H1 (cell line): ENCODE measurements around the gene FAM120A. TPM values are rescaled to one million over a fixed set of nuclear protein-coding genes. Genes with fewer than 3 reads are reported as not detected.

Experiments
- CTCF ChIA-PET: fragments of 300-600 bp; sonication (Branson Sonifier 250); formaldehyde crosslinking; loops from one replicate; lab custom pipeline; 2021; ENCODE audit not compliant: partially characterized antibody; lab: Charles Lee
- POLR2A ChIA-PET: fragments of 300-600 bp; sonication (Branson Sonifier 250); formaldehyde crosslinking; loops from one replicate; lab custom pipeline; 2021; ENCODE audit warnings: inconsistent platforms; ENCODE audit not compliant: partially characterized antibody; lab: Charles Lee
- DNase-seq, 2 experiments: peaks; one replicate each; pipeline versions ENCODE4 v3.0.0 to v3.0.0-alpha.2; 2010 to 2022; ENCODE audit warnings: low spot score in 2 of 2, low read depth in 1 of 2, mixed read lengths in 1 of 2
- FAIRE-seq: peaks from 2 replicates; lab custom pipeline; 2011; peaks lifted over from hg19 to GRCh38; lab: Jason Lieb, UNC
- H2AFZ ChIP-seq: 2 replicates; pipeline ENCODE4 v1.8.1; 2012; ENCODE audit warnings: low read length, inconsistent platforms
- H2AK5ac ChIP-seq: 2 replicates; pipeline ENCODE4 v1.6.1; 2013; ENCODE audit warnings: low read depth, low read length
- H2BK120ac ChIP-seq: replicated peaks from 2 replicates; pipeline ENCODE3; 2013; ENCODE audit warnings: low read depth, low read length, inconsistent platforms
- H2BK12ac ChIP-seq: 2 replicates; pipeline ENCODE4 v1.6.1; 2013; ENCODE audit warnings: low read depth, low read length
- H2BK15ac ChIP-seq: 2 replicates; pipeline ENCODE4 v1.6.1; 2013; ENCODE audit warnings: low read length
- H2BK20ac ChIP-seq: 2 replicates; pipeline ENCODE4 v1.6.1; 2013; ENCODE audit warnings: low read length
- H2BK5ac ChIP-seq: 2 replicates; pipeline ENCODE4 v1.6.1; 2013; ENCODE audit warnings: low read depth, low read length
- H3K14ac ChIP-seq: 2 replicates; pipeline ENCODE4 v1.6.1; 2013; ENCODE audit warnings: inconsistent platforms; ENCODE audit not compliant: insufficient read length
- H3K18ac ChIP-seq: 2 replicates; pipeline ENCODE4 v1.6.1; 2013; ENCODE audit warnings: low read length; ENCODE audit errors: extremely low read depth
- H3K23ac ChIP-seq: 2 replicates; pipeline ENCODE4 v1.6.1; 2013; ENCODE audit warnings: inconsistent platforms; ENCODE audit not compliant: insufficient read length
- H3K23me2 ChIP-seq: 2 replicates; pipeline ENCODE4 v1.6.1; 2013; ENCODE audit warnings: low read depth, low read length
- H3K27ac ChIP-seq: 2 replicates; pipeline ENCODE4 v1.6.1; 2011; ENCODE audit warnings: low read depth, low read length, inconsistent platforms
- H3K27me3 ChIP-seq, 4 experiments: replicated peaks in 1 of 4; 1 replicate in 1 of 4; 2 replicates in 3 of 4; pipeline versions ENCODE4 v1.6.1 to v1.8.1; 2011 to 2013; ENCODE audit warnings: low read length in 3 of 4, mild to moderate bottlenecking in 3 of 4, inconsistent platforms in 2 of 4, mixed read lengths in 2 of 4, moderate library complexity in 1 of 4; ENCODE audit not compliant: control insufficient read depth in 3 of 4, insufficient read depth in 3 of 4; ENCODE audit errors: extremely low read depth in 1 of 4
- H3K36me3 ChIP-seq, 4 experiments: 2 replicates each; pipeline versions ENCODE4 v1.6.1 to v1.8.1; 2011 to 2013; ENCODE audit warnings: mild to moderate bottlenecking in 4 of 4, low read length in 3 of 4, moderate library complexity in 2 of 4, control low read depth in 1 of 4, inconsistent platforms in 1 of 4; ENCODE audit not compliant: insufficient read depth in 4 of 4, control insufficient read depth in 2 of 4
- H3K4ac ChIP-seq: replicated peaks from 2 replicates; pipeline ENCODE3; 2013; ENCODE audit warnings: low read length, low read depth, mixed read lengths, inconsistent platforms; ENCODE audit not compliant: insufficient read length
- H3K4me1 ChIP-seq, 4 experiments: replicated peaks in 1 of 4; 1 replicate in 1 of 4; 2 replicates in 3 of 4; pipeline versions ENCODE4 v1.6.1 to v1.8.1; 2011 to 2013; ENCODE audit warnings: low read length in 3 of 4, inconsistent platforms in 2 of 4, mixed read lengths in 1 of 4; ENCODE audit not compliant: insufficient read depth in 4 of 4, control insufficient read depth in 3 of 4
- H3K4me2 ChIP-seq, 2 experiments: 2 replicates each; pipeline versions ENCODE4 v1.6.1 to v1.8.1; 2011 to 2013; ENCODE audit warnings: low read depth in 2 of 2, low read length in 2 of 2, control low read depth in 1 of 2, inconsistent platforms in 1 of 2, mild to moderate bottlenecking in 1 of 2; ENCODE audit not compliant: insufficient read depth in 1 of 2
- H3K4me3 ChIP-seq, 4 experiments: fragments of 200-600, 300-600 bp in 1 of 4; sonication (generic), shearing (Covaris generic), sonication (Bioruptor Twin) in 1 of 4; 2 replicates each; pipeline versions ENCODE4 v1.5.1 to v1.8.1; 2011 to 2016; ENCODE audit warnings: low read length in 4 of 4, low read depth in 3 of 4, control low read depth in 2 of 4, inconsistent platforms in 2 of 4, mild to moderate bottlenecking in 2 of 4, mixed read lengths in 1 of 4, moderate library complexity in 1 of 4; ENCODE audit not compliant: insufficient read depth in 2 of 4; ENCODE audit errors: extremely low read depth in 1 of 4
- H3K56ac ChIP-seq: replicated peaks from 2 replicates; pipeline ENCODE3; 2013; ENCODE audit warnings: low read depth, mild to moderate bottlenecking, mixed read lengths, low read length, inconsistent platforms; ENCODE audit not compliant: insufficient read length
- H3K79me1 ChIP-seq: 2 replicates; pipeline ENCODE4 v1.6.1; 2013; ENCODE audit warnings: low read depth, low read length, control low read depth
- H3K79me2 ChIP-seq, 2 experiments: 2 replicates each; pipeline versions ENCODE4 v1.6.1 to v1.8.1; 2012 to 2013; ENCODE audit warnings: low read length in 2 of 2, mild to moderate bottlenecking in 2 of 2, inconsistent platforms in 1 of 2; ENCODE audit not compliant: insufficient read depth in 2 of 2, control insufficient read depth in 1 of 2
- H3K9ac ChIP-seq, 4 experiments: replicated peaks in 1 of 4; 1 replicate in 1 of 4; 2 replicates in 3 of 4; pipeline versions ENCODE4 v1.6.1 to v1.8.1; 2011 to 2013; ENCODE audit warnings: low read depth in 3 of 4, low read length in 3 of 4, control low read depth in 2 of 4, mild to moderate bottlenecking in 2 of 4, moderate library complexity in 2 of 4, inconsistent platforms in 1 of 4; ENCODE audit errors: extremely low read depth in 1 of 4
- H3K9me3 ChIP-seq, 2 experiments: 2 replicates each; pipeline versions ENCODE4 v1.6.1 to v1.8.1; 2012 to 2013; ENCODE audit warnings: mild to moderate bottlenecking in 2 of 2, moderate library complexity in 2 of 2, control low read depth in 1 of 2, inconsistent platforms in 1 of 2, low read depth in 1 of 2, low read length in 1 of 2, mixed read lengths in 1 of 2; ENCODE audit not compliant: insufficient read depth in 2 of 2
- H4K20me1 ChIP-seq, 2 experiments: replicated peaks in 1 of 2; 2 replicates each; pipeline versions ENCODE3 to v1.8.1; 2011 to 2013; ENCODE audit warnings: inconsistent platforms in 2 of 2, low read length in 2 of 2, mild to moderate bottlenecking in 1 of 2; ENCODE audit not compliant: insufficient read depth in 2 of 2, control insufficient read depth in 1 of 2
- H4K5ac ChIP-seq: 2 replicates; pipeline ENCODE4 v1.6.1; 2013; ENCODE audit warnings: low read length, low read depth, mixed read lengths, inconsistent platforms; ENCODE audit not compliant: insufficient read length
- H4K8ac ChIP-seq: 2 replicates; pipeline ENCODE4 v1.8.0; 2013; ENCODE audit warnings: mild to moderate bottlenecking, moderate library complexity, low read length, inconsistent platforms; ENCODE audit not compliant: insufficient read depth; ENCODE audit errors: extremely low read depth
- H4K91ac ChIP-seq: replicated peaks from 2 replicates; pipeline ENCODE3; 2013; ENCODE audit warnings: low read length, mixed read lengths, inconsistent platforms; ENCODE audit not compliant: insufficient read length
- BACH1 ChIP-seq: IDR thresholded peaks from 2 replicates; pipeline ENCODE4 v1.6.1; 2012; ENCODE audit warnings: low read length, improper control_type of control experiment
- BCL11A ChIP-seq, 2 experiments: IDR thresholded peaks; one replicate each; pipeline ENCODE4 v1.6.1; 2011; ENCODE audit warnings: low read depth in 2 of 2, low read length in 2 of 2, mild to moderate bottlenecking in 2 of 2
- CEBPB ChIP-seq: IDR thresholded peaks from 2 replicates; pipeline ENCODE4 v1.6.1; 2012; ENCODE audit warnings: low read depth, low read length
- EZH2 ChIP-seq: fragments of 200-600 bp; sonication (generic); IDR thresholded peaks from 2 replicates; pipeline ENCODE4 v1.7.1; 2012; ENCODE audit warnings: low read depth, mild to moderate bottlenecking, moderate library complexity, low read length, inconsistent platforms; ENCODE audit not compliant: severe bottlenecking
- POLR2A ChIP-seq, 2 experiments: IDR thresholded peaks; 1 replicate in 1 of 2; 2 replicates in 1 of 2; pipeline ENCODE4 v1.6.1; 2011; ENCODE audit warnings: low read depth in 2 of 2, low read length in 2 of 2, mild to moderate bottlenecking in 2 of 2; ENCODE audit errors: control extremely low read depth in 1 of 2
- RXRA ChIP-seq: IDR thresholded peaks from 2 replicates; pipeline ENCODE4 v1.6.1; 2011; ENCODE audit warnings: low read depth, mild to moderate bottlenecking, low read length, moderate library complexity; ENCODE audit not compliant: insufficient read depth
- SAP30 ChIP-seq: fragments of 300-600 bp; sonication (generic); IDR thresholded peaks from 2 replicates; pipeline ENCODE4 v1.7.1; 2012; ENCODE audit warnings: low read length, moderate library complexity, mild to moderate bottlenecking, inconsistent platforms; ENCODE audit not compliant: insufficient read depth, insufficient replicate concordance
- SIX5 ChIP-seq: IDR thresholded peaks from 2 replicates; pipeline ENCODE4 v1.6.1; 2011; ENCODE audit warnings: mild to moderate bottlenecking, low read depth, low read length
- SP1 ChIP-seq: IDR thresholded peaks from 2 replicates; pipeline ENCODE4 v1.6.1; 2011; ENCODE audit warnings: low read depth, low read length
- SRF ChIP-seq: IDR thresholded peaks from 2 replicates; pipeline ENCODE4 v1.6.1; 2011; ENCODE audit warnings: mild to moderate bottlenecking, low read depth, low read length, moderate library complexity
- TAF7 ChIP-seq: optimal IDR thresholded peaks from 2 replicates; pipeline ENCODE3; 2011; ENCODE audit warnings: low read depth, mild to moderate bottlenecking, inconsistent platforms, low read length, moderate library complexity, borderline replicate concordance
- TCF12 ChIP-seq: IDR thresholded peaks from 2 replicates; pipeline ENCODE4 v1.6.1; 2011; ENCODE audit warnings: low read depth, mild to moderate bottlenecking, low read length
- TEAD4 ChIP-seq: IDR thresholded peaks from 2 replicates; pipeline ENCODE4 v1.6.1; 2012; ENCODE audit warnings: low read depth, low read length, inconsistent platforms, mixed read lengths
- WGBS, 2 experiments: shearing (Covaris generic) in 1 of 2; methylation state at CpG; one replicate each; pipeline versions ENCODE4 v1.1.6 to v1.1.7; 2013 to 2015; ENCODE audit warnings: low lambda C conversion rate in 2 of 2, mixed read lengths in 2 of 2, inconsistent platforms in 1 of 2, low coverage in 1 of 2, missing lambda C conversion rate in 1 of 2; ENCODE audit not compliant: insufficient replicate concordance in 2 of 2, insufficient coverage in 1 of 2, insufficient read length in 1 of 2; ENCODE audit errors: extremely low coverage in 1 of 2, missing lambda C conversion rate in 1 of 2; 5-methylcytosine and 5-hydroxymethylcytosine counted together
- polyA plus RNA-seq, 7 experiments: library from polyadenylated mRNA; depleted of rRNA in 3 of 7; stranded (reverse) in 5 of 7; unstranded in 2 of 7; fragments of >200 nt in 5 of 7; fragments of 200-250 nt in 2 of 7; gene quantifications; 1 replicate in 5 of 7; 2 replicates in 1 of 7; 4 replicates in 1 of 7; pipeline versions ENCODE4 v1.2.1 to v1.2.3, GENCODE V29; 2011 to 2013; ENCODE audit warnings: missing spikeins in 2 of 7, mixed read lengths in 2 of 7
- total RNA-seq: library from RNA; stranded (reverse); fragmentation: NEBNext Ultra II Directional; extraction: Animal tissue kit (Norgen Biotek cat#: 25700); gene quantifications from 2 replicates; pipeline ENCODE4 v1.2.1, GENCODE V29; 2021
- TF ChIP-seq, protein P1 (sequence below): IDR thresholded peaks from 2 replicates; pipeline ENCODE4 v1.6.1; 2012; ENCODE audit warnings: inconsistent platforms
- TF ChIP-seq, protein P2 (sequence below): IDR thresholded peaks from 2 replicates; pipeline ENCODE4 v1.6.1; 2012; ENCODE audit warnings: inconsistent platforms

FAM120A gene
- total and polyA plus RNA-seq, 2 of the 8 experiments (the other 6 are each of a cell fraction or from before 2014, with no cell fraction given) = 24.9 to 54.7 TPM

DNA sequence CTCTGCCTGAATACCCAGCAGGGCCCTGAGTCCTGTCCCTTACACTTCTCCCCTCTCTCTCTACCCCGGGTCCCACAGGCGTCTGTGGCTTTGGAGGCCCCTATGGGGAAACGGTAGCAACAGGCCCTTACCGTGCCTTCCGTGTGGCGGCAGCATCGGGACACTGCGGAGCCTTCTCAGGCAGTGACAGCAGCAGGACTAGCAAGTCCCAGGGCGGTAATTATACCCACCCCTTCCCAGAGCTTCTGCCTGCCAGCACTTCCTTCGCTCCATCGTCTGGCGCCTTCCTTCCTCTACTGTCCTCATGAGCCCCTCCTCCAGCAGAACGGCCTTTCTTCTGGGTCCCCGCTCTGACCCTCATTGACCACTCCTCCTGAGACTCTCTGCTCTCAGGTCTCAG lies 107.0 kb downstream of the FAM120A start:
- ChIA-PET POLR2A (no interaction called here), CTCF (interaction anchor here (0.6 to 1.3 kb wide), 2 partner anchors 10 to 19 kb away, joined by 3 to 5 read pairs; no protein-coding TSS in a partner anchor)
- Histone ChIP-seq H3K4me1 (peaks cover 0 to 1% (median 0%) of the 10 kb centered on the region in 4 experiments; a peak in 2 of 7 replicates), H3K4ac (no peak overlapping the region), H2AK5ac (no peak overlapping the region), H4K20me1 (peaks cover 2 to 5% of the 10 kb centered on the region in 2 experiments), H3K27me3 (no peaks in the 10 kb centered on the region), H2BK15ac (no peak overlapping the region), H3K27ac (no peak overlapping the region), H4K5ac (no peak overlapping the region), H3K56ac (no peak overlapping the region), H3K79me1 (no peaks in the 10 kb centered on the region), H3K18ac (no peak overlapping the region), H2BK12ac (no peak overlapping the region), H3K14ac (no peak overlapping the region), H3K36me3 (peaks cover 16 to 46% (median 32%) of the 10 kb centered on the region in 4 experiments; a peak in 7 of 8 replicates), H3K79me2 (no peaks in the 10 kb centered on the region), H4K8ac (no peak overlapping the region), H2AFZ (no peak overlapping the region), H3K4me2 (no peak overlapping the region), H2BK120ac (no peak overlapping the region), H3K23me2 (no peaks in the 10 kb centered on the region; the same call in 1 of the 2 replicates), H2BK5ac (no peak overlapping the region), H3K9ac (no peak overlapping the region), H4K91ac (no peak overlapping the region), H3K23ac (no peak overlapping the region), H3K9me3 (no peaks in the 10 kb centered on the region), H2BK20ac (no peak overlapping the region), H3K4me3 (no peak overlapping the region)
- 92% methylated on average over 14 of the region's 14 CpGs; no CpG with 5 or more reads in 1 of the 2 experiments for WGBS, 2 experiments
- DNase-seq (no peak), FAIRE-seq (no peak)
- no peak for TF ChIP-seq SP1
- no peak for TF ChIP-seq SAP30
- TF ChIP-seq TCF12 = no peak
- TF ChIP-seq, protein P1, sequence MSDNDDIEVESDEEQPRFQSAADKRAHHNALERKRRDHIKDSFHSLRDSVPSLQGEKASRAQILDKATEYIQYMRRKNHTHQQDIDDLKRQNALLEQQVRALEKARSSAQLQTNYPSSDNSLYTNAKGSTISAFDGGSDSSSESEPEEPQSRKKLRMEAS = no peak
- no peak for TF ChIP-seq TAF7
- no peak for TF ChIP-seq EZH2
- TF ChIP-seq, protein P2, sequence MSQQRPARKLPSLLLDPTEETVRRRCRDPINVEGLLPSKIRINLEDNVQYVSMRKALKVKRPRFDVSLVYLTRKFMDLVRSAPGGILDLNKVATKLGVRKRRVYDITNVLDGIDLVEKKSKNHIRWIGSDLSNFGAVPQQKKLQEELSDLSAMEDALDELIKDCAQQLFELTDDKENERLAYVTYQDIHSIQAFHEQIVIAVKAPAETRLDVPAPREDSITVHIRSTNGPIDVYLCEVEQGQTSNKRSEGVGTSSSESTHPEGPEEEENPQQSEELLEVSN = no peak
- TF ChIP-seq BCL11A (IDR thresholded peaks at IDR 0.05; ENCODE audit: low read depth in 2 of 2, low read length in 2 of 2) = no peak
- no peak for TF ChIP-seq SIX5
- no peak for TF ChIP-seq CEBPB
- TF ChIP-seq BACH1 = no peak
- TF ChIP-seq RXRA = no peak
- no peak for TF ChIP-seq POLR2A (IDR thresholded peaks at IDR 0.05; ENCODE audit: control extremely low read depth in 1 of 2, low read depth in 2 of 2, low read length in 2 of 2)
- no peak for TF ChIP-seq TEAD4
- no peak for TF ChIP-seq SRF
